GM06990 (cell line): Measurements from ENCODE around the gene PLXDC2.

Experiments used
- DNase-seq: peaks from one replicate; pipeline ENCODE4 v3.0.0-alpha.2; 2011; ENCODE audit not compliant: insufficient read length; ENCODE audit errors: extremely low read depth
- H3K27me3 ChIP-seq: replicated peaks from 2 replicates; pipeline ENCODE4 v1.6.0; 2011; ENCODE audit warnings: low read length; ENCODE audit not compliant: control insufficient read depth, insufficient read depth
- H3K36me3 ChIP-seq: 2 replicates; pipeline ENCODE4 v1.5.1; 2011; ENCODE audit warnings: low read length; ENCODE audit not compliant: control insufficient read depth, insufficient read depth
- H3K4me3 ChIP-seq: replicated peaks from 2 replicates; pipeline ENCODE4 v1.5.1; 2011; ENCODE audit warnings: low read depth, mild to moderate bottlenecking, control low read depth, low read length
- CTCF ChIP-seq: IDR thresholded peaks from 2 replicates; pipeline ENCODE4 v1.5.1; 2011; ENCODE audit warnings: low read length, control low read depth, mild to moderate bottlenecking, inconsistent platforms; ENCODE audit not compliant: insufficient read depth, poor library complexity, severe bottlenecking

The PLXDC2 gene

GRCh38 chr10:19892677-19893076, 76.4 kb downstream of the PLXDC2 start:
- DNase-seq = no peak
- H3K27me3 ChIP-seq = no peaks in the 10 kb centered on the region
- no peak for TF ChIP-seq CTCF

GRCh38 chr10:19895500-19895899, 79.3 kb downstream of the PLXDC2 start:
- no peak for TF ChIP-seq CTCF
- DNase-seq = no peak
- Histone ChIP-seq H3K4me3 (no peak overlapping the region), H3K36me3 (no peaks in the 10 kb centered on the region), H3K27me3 (no peaks in the 10 kb centered on the region)

More at GRCh38 chr10:19892677-19893076, 76.4 kb downstream of the PLXDC2 start:
- Histone ChIP-seq H3K4me3 (no peak overlapping the region), H3K36me3 (no peaks in the 10 kb centered on the region)

DNA sequence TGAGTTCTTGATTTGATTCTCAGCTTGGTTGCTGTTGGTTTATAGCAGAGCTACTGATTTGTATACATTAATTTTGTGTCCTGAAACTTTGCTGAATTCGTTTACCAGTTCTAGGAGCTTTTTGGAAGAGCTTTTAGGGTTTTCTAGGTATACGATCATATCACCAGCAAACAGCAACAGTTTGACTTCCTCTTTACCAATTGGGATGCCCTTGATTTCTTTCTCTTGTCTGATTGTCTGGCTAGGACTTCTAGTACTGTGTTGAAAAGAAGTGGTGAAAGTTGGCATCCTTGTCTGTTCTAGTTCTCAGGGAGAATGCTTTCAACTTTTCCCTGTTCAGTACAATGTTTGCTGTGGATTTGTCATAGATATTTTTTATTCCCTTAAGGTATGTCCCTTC, 86.2 kb downstream of the PLXDC2 start:
- no peaks in the 10 kb centered on the region for H3K27me3 ChIP-seq
- DNase-seq = no peak
- no peak overlapping the region for H3K4me3 ChIP-seq
- no peaks in the 10 kb centered on the region for H3K36me3 ChIP-seq
- no peak for TF ChIP-seq CTCF

GRCh38 chr10:19904202-19904661, 88.0 kb downstream of the PLXDC2 start:
- H3K36me3 ChIP-seq = no peaks in the 10 kb centered on the region
- no peak overlapping the region for H3K4me3 ChIP-seq
- no peaks in the 10 kb centered on the region for H3K27me3 ChIP-seq
- TF ChIP-seq CTCF = no peak
- DNase-seq = no peak

- no peak for TF ChIP-seq CTCF
- H3K4me3 ChIP-seq = no peak overlapping the region
- H3K36me3 ChIP-seq = no peaks in the 10 kb centered on the region
- DNase-seq = no peak
- H3K27me3 ChIP-seq = no peaks in the 10 kb centered on the region
Observed at GRCh38 chr10:19906108-19906791, 90.0 kb downstream of the PLXDC2 start.
